ENCODE results near the gene USF3. TPM values are rescaled to one million over a fixed set of nuclear protein-coding genes. Genes with fewer than 3 reads are reported as not detected.
A peak's percentile ranks its signal among the peaks of the same experiment; 100 is the strongest.

USF3 gene
- total and polyA plus RNA-seq, 2 of the 13 experiments (the other 11 are each of a cell fraction or from before 2014, with no cell fraction given), result 6.3 to 15.2 TPM

DNA sequence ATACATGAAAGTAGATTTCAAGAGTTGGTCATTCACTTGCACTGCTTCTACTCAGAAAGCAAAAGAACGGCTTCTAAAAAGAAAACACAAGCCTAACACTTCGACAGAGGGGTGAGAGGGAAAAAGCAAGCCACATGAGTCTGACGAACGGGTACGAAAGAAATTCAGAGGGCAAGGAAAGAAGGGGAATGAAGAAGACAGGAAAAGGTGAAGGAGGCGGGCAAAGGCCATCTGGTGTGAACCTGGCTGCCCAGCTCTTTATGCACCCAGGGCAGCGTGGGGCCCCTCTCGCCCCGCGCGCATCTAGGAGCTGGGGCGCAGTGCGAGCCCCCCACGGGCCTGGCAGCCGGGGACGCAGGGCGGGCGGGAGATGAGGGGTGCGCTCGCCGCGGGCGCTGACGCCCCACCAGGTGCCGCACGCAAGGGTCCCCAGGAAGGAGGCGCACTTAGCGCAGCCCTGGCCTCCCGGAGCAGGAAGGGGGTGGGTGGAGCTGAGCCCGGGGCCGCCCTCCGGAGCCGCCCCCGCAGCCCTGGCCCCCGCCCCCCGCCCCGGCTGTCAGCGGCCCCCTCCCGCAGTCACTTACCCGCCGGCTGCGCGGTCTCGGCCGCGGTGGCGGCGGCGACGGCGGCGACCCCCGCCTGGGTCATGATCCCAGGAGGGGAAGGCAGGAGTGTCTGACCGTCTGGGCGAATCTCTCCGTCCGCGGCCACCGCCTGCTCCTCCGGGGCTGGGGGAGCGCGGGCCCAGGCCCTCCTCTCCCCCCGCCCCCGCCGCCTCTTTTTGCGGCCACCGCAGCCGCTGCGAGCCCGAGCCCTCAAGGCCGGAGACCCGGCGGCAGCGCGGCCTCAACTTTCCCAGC lies at the start of gene USF3 (continued):
- TF ChIP-seq, protein P1, sequence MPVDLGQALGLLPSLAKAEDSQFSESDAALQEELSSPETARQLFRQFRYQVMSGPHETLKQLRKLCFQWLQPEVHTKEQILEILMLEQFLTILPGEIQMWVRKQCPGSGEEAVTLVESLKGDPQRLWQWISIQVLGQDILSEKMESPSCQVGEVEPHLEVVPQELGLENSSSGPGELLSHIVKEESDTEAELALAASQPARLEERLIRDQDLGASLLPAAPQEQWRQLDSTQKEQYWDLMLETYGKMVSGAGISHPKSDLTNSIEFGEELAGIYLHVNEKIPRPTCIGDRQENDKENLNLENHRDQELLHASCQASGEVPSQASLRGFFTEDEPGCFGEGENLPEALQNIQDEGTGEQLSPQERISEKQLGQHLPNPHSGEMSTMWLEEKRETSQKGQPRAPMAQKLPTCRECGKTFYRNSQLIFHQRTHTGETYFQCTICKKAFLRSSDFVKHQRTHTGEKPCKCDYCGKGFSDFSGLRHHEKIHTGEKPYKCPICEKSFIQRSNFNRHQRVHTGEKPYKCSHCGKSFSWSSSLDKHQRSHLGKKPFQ (CRISPR knock-in tag; IDR thresholded peaks at IDR 0.05; ENCODE audit: insufficient replicate concordance), result peak; percentile 83
- TF ChIP-seq, protein P2, sequence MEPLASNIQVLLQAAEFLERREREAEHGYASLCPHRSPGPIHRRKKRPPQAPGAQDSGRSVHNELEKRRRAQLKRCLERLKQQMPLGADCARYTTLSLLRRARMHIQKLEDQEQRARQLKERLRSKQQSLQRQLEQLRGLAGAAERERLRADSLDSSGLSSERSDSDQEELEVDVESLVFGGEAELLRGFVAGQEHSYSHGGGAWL (CRISPR knock-in tag; IDR thresholded peaks at IDR 0.05), result peak; percentile 57; the same call in 1 of the 2 replicates
- TF ChIP-seq ZNF839 (CRISPR knock-in tag; IDR thresholded peaks at IDR 0.05; ENCODE audit: borderline replicate concordance) (0 out of 2 replicates have a peak, but pooled peaks have one; percentile 47), GABPA (IDR thresholded peaks at IDR 0.05; ENCODE audit: low read depth, low read length) (peak; percentile 52), GABPA (CRISPR knock-in tag; IDR thresholded peaks at IDR 0.05; ENCODE audit: low read depth) (0 out of 2 replicates have a peak, but pooled peaks have one; percentile 33), ERF (CRISPR knock-in tag; IDR thresholded peaks at IDR 0.05) (peak; percentile 38), SCMH1 (CRISPR knock-in tag; IDR thresholded peaks at IDR 0.05; ENCODE audit: borderline replicate concordance) (no peak), HNF4G (IDR thresholded peaks at IDR 0.05; ENCODE audit: borderline replicate concordance, low read depth, low read length) (peak; percentile 7; the same call in 1 of the 2 replicates), HNF4G (CRISPR knock-in tag; IDR thresholded peaks at IDR 0.05; ENCODE audit: borderline replicate concordance, low read depth) (0 out of 2 replicates have a peak, but pooled peaks have one; percentile 42), ZNF441 (CRISPR knock-in tag; IDR thresholded peaks at IDR 0.05; ENCODE audit: borderline replicate concordance) (peak; percentile 10; the same call in 1 of the 2 replicates), KAT7 (CRISPR knock-in tag; IDR thresholded peaks at IDR 0.05; ENCODE audit: borderline replicate concordance) (peak; percentile 81; the same call in 1 of the 2 replicates), ZNF619 (CRISPR knock-in tag; IDR thresholded peaks at IDR 0.05) (0 out of 2 replicates have a peak, but pooled peaks have one; percentile 49)
- TF ChIP-seq, protein P3, sequence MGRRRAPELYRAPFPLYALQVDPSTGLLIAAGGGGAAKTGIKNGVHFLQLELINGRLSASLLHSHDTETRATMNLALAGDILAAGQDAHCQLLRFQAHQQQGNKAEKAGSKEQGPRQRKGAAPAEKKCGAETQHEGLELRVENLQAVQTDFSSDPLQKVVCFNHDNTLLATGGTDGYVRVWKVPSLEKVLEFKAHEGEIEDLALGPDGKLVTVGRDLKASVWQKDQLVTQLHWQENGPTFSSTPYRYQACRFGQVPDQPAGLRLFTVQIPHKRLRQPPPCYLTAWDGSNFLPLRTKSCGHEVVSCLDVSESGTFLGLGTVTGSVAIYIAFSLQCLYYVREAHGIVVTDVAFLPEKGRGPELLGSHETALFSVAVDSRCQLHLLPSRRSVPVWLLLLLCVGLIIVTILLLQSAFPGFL (CRISPR knock-in tag; IDR thresholded peaks at IDR 0.05), result no peak
- TF ChIP-seq, protein P4, sequence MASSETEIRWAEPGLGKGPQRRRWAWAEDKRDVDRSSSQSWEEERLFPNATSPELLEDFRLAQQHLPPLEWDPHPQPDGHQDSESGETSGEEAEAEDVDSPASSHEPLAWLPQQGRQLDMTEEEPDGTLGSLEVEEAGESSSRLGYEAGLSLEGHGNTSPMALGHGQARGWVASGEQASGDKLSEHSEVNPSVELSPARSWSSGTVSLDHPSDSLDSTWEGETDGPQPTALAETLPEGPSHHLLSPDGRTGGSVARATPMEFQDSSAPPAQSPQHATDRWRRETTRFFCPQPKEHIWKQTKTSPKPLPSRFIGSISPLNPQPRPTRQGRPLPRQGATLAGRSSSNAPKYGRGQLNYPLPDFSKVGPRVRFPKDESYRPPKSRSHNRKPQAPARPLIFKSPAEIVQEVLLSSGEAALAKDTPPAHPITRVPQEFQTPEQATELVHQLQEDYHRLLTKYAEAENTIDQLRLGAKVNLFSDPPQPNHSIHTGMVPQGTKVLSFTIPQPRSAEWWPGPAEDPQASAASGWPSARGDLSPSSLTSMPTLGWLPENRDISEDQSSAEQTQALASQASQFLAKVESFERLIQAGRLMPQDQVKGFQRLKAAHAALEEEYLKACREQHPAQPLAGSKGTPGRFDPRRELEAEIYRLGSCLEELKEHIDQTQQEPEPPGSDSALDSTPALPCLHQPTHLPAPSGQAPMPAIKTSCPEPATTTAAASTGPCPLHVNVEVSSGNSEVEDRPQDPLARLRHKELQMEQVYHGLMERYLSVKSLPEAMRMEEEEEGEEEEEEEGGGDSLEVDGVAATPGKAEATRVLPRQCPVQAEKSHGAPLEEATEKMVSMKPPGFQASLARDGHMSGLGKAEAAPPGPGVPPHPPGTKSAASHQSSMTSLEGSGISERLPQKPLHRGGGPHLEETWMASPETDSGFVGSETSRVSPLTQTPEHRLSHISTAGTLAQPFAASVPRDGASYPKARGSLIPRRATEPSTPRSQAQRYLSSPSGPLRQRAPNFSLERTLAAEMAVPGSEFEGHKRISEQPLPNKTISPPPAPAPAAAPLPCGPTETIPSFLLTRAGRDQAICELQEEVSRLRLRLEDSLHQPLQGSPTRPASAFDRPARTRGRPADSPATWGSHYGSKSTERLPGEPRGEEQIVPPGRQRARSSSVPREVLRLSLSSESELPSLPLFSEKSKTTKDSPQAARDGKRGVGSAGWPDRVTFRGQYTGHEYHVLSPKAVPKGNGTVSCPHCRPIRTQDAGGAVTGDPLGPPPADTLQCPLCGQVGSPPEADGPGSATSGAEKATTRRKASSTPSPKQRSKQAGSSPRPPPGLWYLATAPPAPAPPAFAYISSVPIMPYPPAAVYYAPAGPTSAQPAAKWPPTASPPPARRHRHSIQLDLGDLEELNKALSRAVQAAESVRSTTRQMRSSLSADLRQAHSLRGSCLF (CRISPR knock-in tag; IDR thresholded peaks at IDR 0.05; ENCODE audit: borderline replicate concordance), result no peak
- TF ChIP-seq, protein P5, sequence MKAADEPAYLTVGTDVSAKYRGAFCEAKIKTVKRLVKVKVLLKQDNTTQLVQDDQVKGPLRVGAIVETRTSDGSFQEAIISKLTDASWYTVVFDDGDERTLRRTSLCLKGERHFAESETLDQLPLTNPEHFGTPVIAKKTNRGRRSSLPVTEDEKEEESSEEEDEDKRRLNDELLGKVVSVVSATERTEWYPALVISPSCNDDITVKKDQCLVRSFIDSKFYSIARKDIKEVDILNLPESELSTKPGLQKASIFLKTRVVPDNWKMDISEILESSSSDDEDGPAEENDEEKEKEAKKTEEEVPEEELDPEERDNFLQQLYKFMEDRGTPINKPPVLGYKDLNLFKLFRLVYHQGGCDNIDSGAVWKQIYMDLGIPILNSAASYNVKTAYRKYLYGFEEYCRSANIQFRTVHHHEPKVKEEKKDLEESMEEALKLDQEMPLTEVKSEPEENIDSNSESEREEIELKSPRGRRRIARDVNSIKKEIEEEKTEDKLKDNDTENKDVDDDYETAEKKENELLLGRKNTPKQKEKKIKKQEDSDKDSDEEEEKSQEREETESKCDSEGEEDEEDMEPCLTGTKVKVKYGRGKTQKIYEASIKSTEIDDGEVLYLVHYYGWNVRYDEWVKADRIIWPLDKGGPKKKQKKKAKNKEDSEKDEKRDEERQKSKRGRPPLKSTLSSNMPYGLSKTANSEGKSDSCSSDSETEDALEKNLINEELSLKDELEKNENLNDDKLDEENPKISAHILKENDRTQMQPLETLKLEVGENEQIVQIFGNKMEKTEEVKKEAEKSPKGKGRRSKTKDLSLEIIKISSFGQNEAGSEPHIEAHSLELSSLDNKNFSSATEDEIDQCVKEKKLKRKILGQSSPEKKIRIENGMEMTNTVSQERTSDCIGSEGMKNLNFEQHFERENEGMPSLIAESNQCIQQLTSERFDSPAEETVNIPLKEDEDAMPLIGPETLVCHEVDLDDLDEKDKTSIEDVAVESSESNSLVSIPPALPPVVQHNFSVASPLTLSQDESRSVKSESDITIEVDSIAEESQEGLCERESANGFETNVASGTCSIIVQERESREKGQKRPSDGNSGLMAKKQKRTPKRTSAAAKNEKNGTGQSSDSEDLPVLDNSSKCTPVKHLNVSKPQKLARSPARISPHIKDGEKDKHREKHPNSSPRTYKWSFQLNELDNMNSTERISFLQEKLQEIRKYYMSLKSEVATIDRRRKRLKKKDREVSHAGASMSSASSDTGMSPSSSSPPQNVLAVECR (CRISPR knock-in tag; IDR thresholded peaks at IDR 0.05; ENCODE audit: borderline replicate concordance), result peak; percentile 39; the same call in 1 of the 2 replicates
